Spleen (tissue), 11 donors: ENCODE results near the gene BOLA1. TPM values are rescaled to one million over a fixed set of nuclear protein-coding genes. Genes with fewer than 3 reads are reported as not detected.

Source experiments
- DNase-seq: peaks from one replicate; pipeline ENCODE4 v3.0.0-alpha.2; 2020
- H3K27ac ChIP-seq, 8 donors: fragments of 200-600 bp; sonication (generic) in 7 of 8; 1 replicate in 4 of 8; 2 replicates in 4 of 8; pipeline versions ENCODE4 v1.5.0 to v1.8.0; 2016 to 2021; ENCODE audit warnings: inconsistent platforms in 4 of 8, mild to moderate bottlenecking in 4 of 8, moderate library complexity in 1 of 8
- H3K27me3 ChIP-seq, 7 donors: fragments of 200-600 bp; sonication (generic) in 6 of 7; replicated peaks in 1 of 7; 1 replicate in 4 of 7; 2 replicates in 3 of 7; pipeline versions ENCODE4 v1.5.0 to v1.8.0; 2016 to 2021; ENCODE audit warnings: inconsistent platforms in 3 of 7, mild to moderate bottlenecking in 1 of 7
- H3K36me3 ChIP-seq, 6 donors: fragments of 200-600 bp; sonication (generic) in 5 of 6; 1 replicate in 4 of 6; 2 replicates in 2 of 6; pipeline versions ENCODE4 v1.5.0 to v1.8.0; 2016 to 2021; ENCODE audit warnings: inconsistent platforms in 2 of 6
- H3K4me1 ChIP-seq, 6 donors: fragments of 200-600 bp; sonication (generic) in 5 of 6; 1 replicate in 3 of 6; 2 replicates in 3 of 6; pipeline versions ENCODE4 v1.5.0 to v1.8.0; 2016 to 2021; ENCODE audit warnings: inconsistent platforms in 3 of 6
- H3K4me3 ChIP-seq, 8 donors: fragments of 200-600 bp; sonication (generic) in 7 of 8; 1 replicate in 4 of 8; 2 replicates in 4 of 8; pipeline versions ENCODE4 v1.5.0 to v1.8.0; 2016 to 2021; ENCODE audit warnings: inconsistent platforms in 4 of 8, mild to moderate bottlenecking in 4 of 8, moderate library complexity in 2 of 8
- H3K9me3 ChIP-seq, 8 donors: fragments of 200-600 bp; sonication (generic) in 7 of 8; 1 replicate in 4 of 8; 2 replicates in 4 of 8; pipeline versions ENCODE4 v1.5.0 to v1.8.0; 2016 to 2021; ENCODE audit warnings: inconsistent platforms in 4 of 8
- CTCF ChIP-seq, 11 experiments: fragments of 200-600 bp in 7 of 11; fragments of 450-650 bp in 4 of 11; sonication (generic) in 4 of 11; IDR thresholded peaks in 8 of 11; conservative IDR thresholded peaks in 3 of 11; 1 replicate in 7 of 11; 2 replicates in 4 of 11; pipeline versions ENCODE4 v1.4.0 to v1.8.0; 2016 to 2021; ENCODE audit warnings: antibody characterized with exemption in 11 of 11, inconsistent platforms in 4 of 11, mild to moderate bottlenecking in 1 of 11
- POLR2A ChIP-seq, 3 donors: fragments of 450-650 bp; IDR thresholded peaks; one replicate each; pipeline ENCODE4 v1.5.1; 2017; ENCODE audit warnings: antibody characterized with exemption in 3 of 3, mild to moderate bottlenecking in 1 of 3
- POLR2AphosphoS5 ChIP-seq, 3 donors: sonication (generic); formaldehyde crosslinking; IDR thresholded peaks; one replicate each; pipeline ENCODE4 v1.5.1; 2017; ENCODE audit warnings: antibody characterized with exemption in 3 of 3
- WGBS, 5 donors: extraction: QIAGEN DNeasy Blood & Tissue Kit in 3 of 5; methylation state at CpG; one replicate each; pipeline versions ENCODE4 v1.1.5 to v1.1.7; 2013 to 2018; 5-methylcytosine and 5-hydroxymethylcytosine counted together
- intact Hi-C: fragments of 100-400 bp; cut with DNase I; formaldehyde crosslinking; loops from one replicate; pipeline ENCODE4 v1.15.0; 2023; ENCODE audit warnings: low total_unique reads
- polyA plus RNA-seq, 3 donors: library from polyadenylated mRNA; stranded (reverse); fragments of 200-250 nt; gene quantifications; one replicate each; pipeline ENCODE4 v1.2.1, GENCODE V29; 2013
- total RNA-seq, 7 donors: library from RNA; depleted of rRNA in 3 of 7; stranded (reverse); fragments of >200 nt in 3 of 7; fragmentation: NEBNext Ultra II Directional in 4 of 7; extraction: Animal tissue kit (Norgen Biotek cat#: 25700) in 4 of 7; gene quantifications; one replicate each; pipeline versions ENCODE4 v1.1.0 to v1.2.1, GENCODE V29; 2016 to 2021
- donor health status: healthy with polysubstance abuse.
- donor health status: DM: no; HTN: no; CAD: no; lungs with moderate emphysema.
- donor health status: DM: no; HTN: no; CAD: no.
- donor health status: Bipolar disorder and iron deficiency.
- donor health status: healthy.
- donor health status: DM: no; HTN: no; CAD: no.
- donor health status: DM: yes; HTN: yes; CAD: no.

Gene BOLA1
- total and polyA plus RNA-seq, 10 donors: 8.3 to 34.6 (median 18.3) TPM

- Histone ChIP-seq H3K4me1 (peaks cover 24 to 62% (median 42%) of the 10 kb centered on the region in 6 donors), H3K36me3 (peaks cover 19 to 59% (median 47%) of the 10 kb centered on the region in 6 donors), H3K9me3 (no peaks in the 10 kb centered on the region), H3K4me3 (peak overlapping the region in 1 of 8 donors; percentile 84), H3K27ac (no peak overlapping the region), H3K27me3 (no peaks in the 10 kb centered on the region)
- TF ChIP-seq POLR2A (IDR thresholded peaks at IDR 0.05) (no peak), POLR2AphosphoS5 (IDR thresholded peaks at IDR 0.05) (no peak), CTCF (IDR thresholded peaks at IDR 0.05 in 8 of 11, conservative IDR thresholded peaks at IDR 0.05 in 3 of 11) (no peak)
- WGBS, 5 donors: 86 to 95% (median 90%) methylated on average over 3 of the region's 3 CpGs
- no peak for DNase-seq
- intact Hi-C loops: no loop called here
Measured at GRCh38 chr1:149925345-149925744, 26.0 kb downstream of the BOLA1 start.

GRCh38 chr1:149925751-149926150, 26.4 kb downstream of the BOLA1 start:
- intact Hi-C loops: no loop called here
- no peak for DNase-seq
- WGBS, 5 donors: 66 to 96% (median 87%) methylated on average over 2 of the region's 2 CpGs

GRCh38 chr1:149926296-149926695, 26.9 kb downstream of the BOLA1 start:
- no peaks in the 10 kb centered on the region for H3K27me3 ChIP-seq
- no peaks in the 10 kb centered on the region for H3K9me3 ChIP-seq
- 95 to 98% (median 96%) methylated on average over 9 of the region's 9 CpGs for WGBS, 5 donors
- peaks cover 24 to 67% (median 42%) of the 10 kb centered on the region in 6 donors for H3K4me1 ChIP-seq
- no peak for DNase-seq
- no peak overlapping the region for H3K27ac ChIP-seq
- H3K36me3 ChIP-seq: peaks cover 19 to 56% (median 47%) of the 10 kb centered on the region in 6 donors
- H3K4me3 ChIP-seq: peak overlapping the region in 4 of 8 donors; percentile 81 to 97 (median 90)
- intact Hi-C loops: no loop called here
- TF ChIP-seq POLR2AphosphoS5 (IDR thresholded peaks at IDR 0.05) (no peak), CTCF (IDR thresholded peaks at IDR 0.05 in 8 of 11, conservative IDR thresholded peaks at IDR 0.05 in 3 of 11) (no peak), POLR2A (IDR thresholded peaks at IDR 0.05) (no peak)

More at GRCh38 chr1:149925751-149926150, 26.4 kb downstream of the BOLA1 start:
- Histone ChIP-seq H3K4me3 (peak overlapping the region in 1 of 8 donors; percentile 84), H3K36me3 (peaks cover 19 to 59% (median 47%) of the 10 kb centered on the region in 6 donors), H3K27me3 (no peaks in the 10 kb centered on the region), H3K9me3 (no peaks in the 10 kb centered on the region), H3K27ac (no peak overlapping the region), H3K4me1 (peaks cover 24 to 63% (median 42%) of the 10 kb centered on the region in 6 donors)
- TF ChIP-seq POLR2A (IDR thresholded peaks at IDR 0.05) (no peak), POLR2AphosphoS5 (IDR thresholded peaks at IDR 0.05) (no peak), CTCF (IDR thresholded peaks at IDR 0.05 in 8 of 11, conservative IDR thresholded peaks at IDR 0.05 in 3 of 11) (no peak)

GRCh38 chr1:149927056-149927562, 27.7 kb downstream of the BOLA1 start:
- Histone ChIP-seq H3K4me1 (peaks cover 24 to 69% (median 42%) of the 10 kb centered on the region in 6 donors), H3K36me3 (peaks cover 19 to 48% (median 45%) of the 10 kb centered on the region in 6 donors), H3K4me3 (peak overlapping the region; percentile 78 to 98 (median 92)), H3K27me3 (no peaks in the 10 kb centered on the region), H3K27ac (peak overlapping the region; percentile 93 to 99 (median 98)), H3K9me3 (no peaks in the 10 kb centered on the region)
- WGBS, 5 donors: 3 to 5% (median 3%) methylated on average over 10 of the region's 10 CpGs
- no peak for DNase-seq
- TF ChIP-seq POLR2AphosphoS5 (IDR thresholded peaks at IDR 0.05): no peak
- no peak for TF ChIP-seq CTCF (IDR thresholded peaks at IDR 0.05 in 8 of 11, conservative IDR thresholded peaks at IDR 0.05 in 3 of 11)
- intact Hi-C loops: no loop called here
